ENCODE results near the gene FBXO15. TPM values are rescaled to one million over a fixed set of nuclear protein-coding genes. Genes with fewer than 3 reads are reported as not detected.

Gene FBXO15
- total RNA-seq, 1 experiment from 2014 or later = 0.39 TPM

DNA sequence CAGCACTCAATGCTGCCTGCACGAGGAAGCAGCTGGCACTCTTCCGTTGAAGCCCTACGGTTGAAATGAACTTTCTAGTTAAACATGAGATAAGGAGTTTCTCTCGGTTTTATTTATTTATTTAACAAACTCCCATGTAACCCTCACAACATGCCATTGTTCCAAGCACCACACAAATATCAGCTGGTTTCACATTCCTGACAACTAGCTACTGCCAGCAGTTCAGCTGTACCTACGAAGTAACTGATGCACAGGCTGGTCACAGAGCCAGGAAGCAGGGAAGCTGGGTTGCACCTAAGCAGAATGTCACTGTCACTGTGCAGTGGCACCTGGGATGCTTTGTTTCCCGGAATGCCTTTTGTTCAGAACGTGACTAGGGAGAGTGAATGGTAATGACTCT lies 18.8 kb upstream of the FBXO15 start:
- H3K4ac ChIP-seq (ENCODE audit: low read depth, low read length) = no peak overlapping the region

More for the DNA sequence above, 18.8 kb upstream of the FBXO15 start:
- Mint-ChIP-seq H3K9me3 (no peaks in the 10 kb centered on the region), H3K36me3 (ENCODE audit: insufficient read depth in 1 of 3, low read depth in 3 of 3) (peaks cover 0 to 3% (median 0%) of the 10 kb centered on the region in 3 experiments; a peak in 1 of 7 replicates), H3K27ac (no peak overlapping the region), H3K4me3 (no peak overlapping the region), H3K27me3 (ENCODE audit: low read depth) (no peaks in the 10 kb centered on the region), H3K4me1 (no peaks in the 10 kb centered on the region)
- no peaks in the 10 kb centered on the region for H3K79me1 ChIP-seq (ENCODE audit: insufficient read depth, low read depth, low read length, poor library complexity, severe bottlenecking)
- H2BK5ac ChIP-seq (ENCODE audit: insufficient read length, low read length) = no peak overlapping the region
- no peak overlapping the region for H4K5ac ChIP-seq (ENCODE audit: insufficient read length, low read depth, low read length)
- no peak overlapping the region for H3K14ac ChIP-seq (ENCODE audit: insufficient read depth, low read length)
- H3K18ac ChIP-seq (ENCODE audit: insufficient read length, low read depth, low read length) = no peak overlapping the region
- H2BK20ac ChIP-seq (ENCODE audit: low read depth, low read length, poor library complexity, severe bottlenecking) = no peak overlapping the region
- no peak overlapping the region for H3K4me2 ChIP-seq (ENCODE audit: insufficient read depth, insufficient read length, low read length)
- no peak overlapping the region for H3K23ac ChIP-seq (ENCODE audit: insufficient read length, low read depth, low read length)
- no peak overlapping the region for H4K8ac ChIP-seq (replicated peaks; ENCODE audit: insufficient read length, low read depth, low read length)
- no peaks in the 10 kb centered on the region for H3K4me1 ChIP-seq (ENCODE audit: insufficient read depth, low read length)
- no peak overlapping the region for H3K9ac ChIP-seq (ENCODE audit: extremely low read depth, insufficient read length, low read length)
- TF ChIP-seq, protein P1, sequence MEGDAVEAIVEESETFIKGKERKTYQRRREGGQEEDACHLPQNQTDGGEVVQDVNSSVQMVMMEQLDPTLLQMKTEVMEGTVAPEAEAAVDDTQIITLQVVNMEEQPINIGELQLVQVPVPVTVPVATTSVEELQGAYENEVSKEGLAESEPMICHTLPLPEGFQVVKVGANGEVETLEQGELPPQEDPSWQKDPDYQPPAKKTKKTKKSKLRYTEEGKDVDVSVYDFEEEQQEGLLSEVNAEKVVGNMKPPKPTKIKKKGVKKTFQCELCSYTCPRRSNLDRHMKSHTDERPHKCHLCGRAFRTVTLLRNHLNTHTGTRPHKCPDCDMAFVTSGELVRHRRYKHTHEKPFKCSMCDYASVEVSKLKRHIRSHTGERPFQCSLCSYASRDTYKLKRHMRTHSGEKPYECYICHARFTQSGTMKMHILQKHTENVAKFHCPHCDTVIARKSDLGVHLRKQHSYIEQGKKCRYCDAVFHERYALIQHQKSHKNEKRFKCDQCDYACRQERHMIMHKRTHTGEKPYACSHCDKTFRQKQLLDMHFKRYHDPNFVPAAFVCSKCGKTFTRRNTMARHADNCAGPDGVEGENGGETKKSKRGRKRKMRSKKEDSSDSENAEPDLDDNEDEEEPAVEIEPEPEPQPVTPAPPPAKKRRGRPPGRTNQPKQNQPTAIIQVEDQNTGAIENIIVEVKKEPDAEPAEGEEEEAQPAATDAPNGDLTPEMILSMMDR (conservative IDR thresholded peaks at IDR 0.05) = no peak
- no peaks in the 10 kb centered on the region for H4K20me1 ChIP-seq (ENCODE audit: control insufficient read depth, insufficient read depth, insufficient read length)
- no peaks in the 10 kb centered on the region for H3K23me2 ChIP-seq (ENCODE audit: insufficient read length, low read depth, low read length, poor library complexity, severe bottlenecking)
- H2BK15ac ChIP-seq (ENCODE audit: low read depth, low read length) = no peak overlapping the region
- H4K91ac ChIP-seq (ENCODE audit: insufficient read length, low read depth, low read length) = no peak overlapping the region
- no peak overlapping the region for H2BK120ac ChIP-seq (ENCODE audit: low read depth, low read length, poor library complexity, severe bottlenecking)
- no peak overlapping the region for H3T11ph ChIP-seq (ENCODE audit: low read length)
- H2BK12ac ChIP-seq (ENCODE audit: insufficient read length, low read depth, low read length) = no peak overlapping the region
- H2AK5ac ChIP-seq (ENCODE audit: insufficient read length, low read length) = no peak overlapping the region
- H2AFZ ChIP-seq (ENCODE audit: low read length) = no peak overlapping the region
- H3K27me3 ChIP-seq (ENCODE audit: insufficient read depth, low read length) = no peaks in the 10 kb centered on the region
- no peak for DNase-seq
- no CpG with 5 or more reads among the region's 7 CpGs for WGBS (ENCODE audit: extremely low coverage, insufficient read length, low lambda C conversion rate)
- no peaks in the 10 kb centered on the region for H3K79me2 ChIP-seq (ENCODE audit: insufficient read depth, low read length)
- H3K56ac ChIP-seq (ENCODE audit: insufficient read length, low read depth, low read length) = no peak overlapping the region
- no peak overlapping the region for H3K27ac ChIP-seq (ENCODE audit: insufficient read length, low read depth, low read length)
- H3K9me3 ChIP-seq (ENCODE audit: control insufficient read depth, low read depth, low read length) = no peaks in the 10 kb centered on the region

Measured in H9 (cell line).